GM18907 (cell line): ENCODE results near the gene FNIP2.
"Not testable (repeated sequence)": the region's sequence is repeated elsewhere in the genome, so short reads cannot be mapped to it uniquely, and the experiment has no call there.

Experiments used
- ATAC-seq: cut with Tn5 transposase; IDR thresholded peaks from one replicate; pipeline ENCODE4 v1.9.1; 2021; ENCODE audit warnings: mild to moderate bottlenecking, moderate library complexity; ENCODE audit not compliant: unreplicated experiment

FNIP2 gene

DNA sequence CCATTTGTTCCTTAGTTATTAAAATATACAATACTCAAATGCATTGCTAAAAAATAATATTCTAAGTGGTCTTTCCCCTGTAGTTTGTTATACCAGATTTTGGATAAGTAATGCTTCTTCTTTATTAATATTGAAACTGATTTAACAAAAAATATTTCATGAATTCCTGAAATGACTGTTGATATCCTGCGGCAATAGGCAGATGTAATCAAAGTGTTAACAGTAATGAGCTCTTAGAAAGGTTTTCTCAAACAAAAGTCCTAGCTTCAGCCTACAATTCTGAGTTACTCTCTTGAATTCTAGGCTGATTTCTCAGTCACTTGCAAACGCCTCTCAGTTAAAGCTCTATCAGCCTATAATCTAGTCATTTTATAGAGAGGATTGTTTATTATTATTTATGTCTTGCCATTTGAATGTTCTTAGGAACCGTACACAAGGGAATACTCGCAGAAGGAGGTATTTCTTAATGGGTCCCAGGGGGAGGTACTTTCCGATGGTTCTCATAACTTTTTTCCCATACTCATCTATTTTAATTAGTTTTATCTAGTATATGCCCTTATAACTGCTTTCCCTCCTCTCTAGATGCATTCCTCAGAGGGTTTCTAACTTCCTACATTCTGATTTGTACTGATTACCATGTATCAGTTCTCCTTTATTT lies 96.8 kb downstream of the FNIP2 start:
- ATAC-seq: no peak

GRCh38 chr4:158869001-158869400 lies 100.2 kb downstream of the FNIP2 start:
- no peak for ATAC-seq

DNA sequence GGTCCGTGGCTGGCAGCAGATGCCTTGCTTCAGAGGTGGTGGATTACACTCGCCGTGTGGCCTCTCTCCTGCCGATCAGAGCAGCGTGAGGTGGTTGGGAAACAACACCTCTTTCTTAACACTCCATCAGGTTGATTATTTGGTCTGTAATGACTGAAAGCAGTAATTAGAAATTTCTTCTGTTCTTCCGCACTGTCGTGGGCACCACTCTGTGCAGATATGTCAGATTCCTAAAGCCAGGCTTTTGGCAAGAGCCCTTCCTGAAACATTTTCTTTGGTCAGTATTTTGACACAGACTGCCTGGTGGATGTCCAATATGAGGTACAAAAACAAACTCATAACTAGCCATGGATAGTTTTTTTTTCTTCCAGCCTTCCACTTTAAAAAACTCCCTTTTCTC lies 100.9 kb downstream of the FNIP2 start:
- no peak for ATAC-seq

- ATAC-seq: no peak
Measured at GRCh38 chr4:158870282-158870625, 101.4 kb downstream of the FNIP2 start.

DNA sequence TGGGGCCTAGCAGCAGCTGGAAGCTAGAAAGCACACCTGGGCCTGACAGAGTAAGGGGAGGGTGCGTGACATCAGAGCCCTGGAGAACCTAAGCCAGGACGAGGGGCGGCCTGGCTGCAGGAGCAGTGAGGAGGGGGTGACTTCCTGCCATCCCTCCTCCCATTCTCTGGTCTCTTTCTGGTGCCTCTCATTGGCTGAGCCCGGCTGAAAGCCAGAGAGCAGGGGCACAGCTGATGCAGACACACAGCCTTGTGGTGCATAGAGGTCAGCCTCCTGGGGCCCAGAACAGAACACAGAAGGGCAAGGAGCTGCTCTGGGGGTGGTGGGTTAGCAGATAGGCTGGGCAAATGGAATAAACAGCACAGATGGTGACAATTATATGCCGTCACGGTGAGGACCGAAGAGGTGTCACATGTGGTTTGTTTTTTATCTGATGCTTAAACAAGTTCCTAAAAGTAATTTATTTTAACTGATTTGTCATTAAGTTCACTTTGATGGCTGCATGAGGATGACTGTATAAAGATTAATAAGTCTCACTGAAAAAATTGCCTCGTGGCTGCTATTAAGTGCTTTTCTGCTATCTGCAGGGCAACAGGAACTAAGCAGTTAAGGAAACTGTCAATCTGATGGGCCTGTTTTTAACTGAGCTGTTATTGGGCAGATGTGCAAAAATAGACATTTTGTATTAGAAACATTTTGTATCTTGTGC lies 102.0 kb downstream of the FNIP2 start:
- no peak for ATAC-seq

DNA sequence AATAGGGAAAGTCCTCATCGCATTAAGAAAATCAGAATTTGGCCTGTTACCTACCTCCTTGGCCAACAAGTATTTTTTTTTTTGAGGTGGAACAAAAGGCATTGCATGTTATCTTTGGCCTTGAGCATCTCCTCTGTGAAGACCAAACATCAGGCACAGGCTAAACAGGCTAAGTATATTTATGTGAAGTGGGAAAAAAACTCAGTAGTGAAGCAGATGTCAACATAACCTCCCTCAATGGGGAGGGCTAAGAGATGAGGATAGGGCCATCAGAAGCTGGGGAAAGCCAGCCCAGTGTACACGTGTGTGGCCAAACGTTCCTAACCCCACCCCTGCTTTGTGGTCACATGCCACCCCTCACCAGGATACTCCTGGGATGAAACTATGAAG lies 102.5 kb downstream of the FNIP2 start:
- no peak for ATAC-seq

- no peak for ATAC-seq
Measured at GRCh38 chr4:158873795-158874401, 105.1 kb downstream of the FNIP2 start.

- no peak for ATAC-seq
Measured at GRCh38 chr4:158875026-158875425, 106.2 kb downstream of the FNIP2 start.

GRCh38 chr4:158875455-158875854 lies 106.6 kb downstream of the FNIP2 start:
- ATAC-seq: no peak

GRCh38 chr4:158877069-158877468 lies 108.2 kb downstream of the FNIP2 start:
- ATAC-seq: no peak

GRCh38 chr4:158882142-158882541 lies 113.3 kb downstream of the FNIP2 start:
- not testable (repeated sequence) for ATAC-seq

DNA sequence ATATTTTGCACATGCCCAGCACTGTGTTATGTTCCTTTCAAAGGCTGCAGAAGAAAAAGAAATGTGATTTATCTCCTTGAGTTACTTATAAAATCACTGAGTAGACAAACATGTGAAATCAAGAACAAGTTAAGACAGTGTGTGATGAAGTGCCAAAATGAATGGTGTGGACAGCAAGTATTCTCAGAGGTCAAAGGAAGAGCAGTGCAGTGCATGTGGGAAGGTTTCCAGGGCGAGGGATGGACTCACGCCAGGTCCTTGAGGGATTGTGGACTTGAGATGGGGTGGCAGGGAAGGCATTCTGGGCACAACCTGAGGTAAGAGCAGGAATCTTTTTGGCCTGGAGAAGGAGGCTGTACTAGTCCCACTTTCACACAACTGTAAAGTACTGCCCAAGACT lies 115.5 kb downstream of the FNIP2 start:
- ATAC-seq: no peak

DNA sequence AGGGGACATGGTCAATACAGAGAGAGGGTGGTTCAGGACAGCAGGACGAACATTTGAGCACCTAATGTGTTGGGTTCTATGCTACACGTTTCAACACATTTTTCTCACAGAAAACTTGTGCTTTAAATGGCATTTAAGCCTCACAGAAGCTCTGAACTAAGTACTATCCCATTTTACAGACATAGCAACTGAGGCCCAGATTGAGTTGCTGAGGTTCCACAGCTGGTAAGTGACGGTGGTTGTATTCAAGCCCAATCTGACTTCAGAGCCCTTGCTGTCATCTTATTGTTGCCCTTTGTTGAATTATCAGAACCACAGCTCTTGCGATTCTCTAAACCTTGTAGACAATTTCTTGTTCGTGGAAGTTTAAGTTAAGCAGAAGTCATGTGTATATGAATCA lies 116.7 kb downstream of the FNIP2 start:
- ATAC-seq: no peak

GRCh38 chr4:158890294-158890693 lies 121.5 kb downstream of the FNIP2 start:
- no peak for ATAC-seq

- ATAC-seq: no peak
Measured at GRCh38 chr4:158891256-158891655, 122.4 kb downstream of the FNIP2 start.

- ATAC-seq: no peak
Measured at GRCh38 chr4:158894826-158895225, 126.0 kb downstream of the FNIP2 start.

DNA sequence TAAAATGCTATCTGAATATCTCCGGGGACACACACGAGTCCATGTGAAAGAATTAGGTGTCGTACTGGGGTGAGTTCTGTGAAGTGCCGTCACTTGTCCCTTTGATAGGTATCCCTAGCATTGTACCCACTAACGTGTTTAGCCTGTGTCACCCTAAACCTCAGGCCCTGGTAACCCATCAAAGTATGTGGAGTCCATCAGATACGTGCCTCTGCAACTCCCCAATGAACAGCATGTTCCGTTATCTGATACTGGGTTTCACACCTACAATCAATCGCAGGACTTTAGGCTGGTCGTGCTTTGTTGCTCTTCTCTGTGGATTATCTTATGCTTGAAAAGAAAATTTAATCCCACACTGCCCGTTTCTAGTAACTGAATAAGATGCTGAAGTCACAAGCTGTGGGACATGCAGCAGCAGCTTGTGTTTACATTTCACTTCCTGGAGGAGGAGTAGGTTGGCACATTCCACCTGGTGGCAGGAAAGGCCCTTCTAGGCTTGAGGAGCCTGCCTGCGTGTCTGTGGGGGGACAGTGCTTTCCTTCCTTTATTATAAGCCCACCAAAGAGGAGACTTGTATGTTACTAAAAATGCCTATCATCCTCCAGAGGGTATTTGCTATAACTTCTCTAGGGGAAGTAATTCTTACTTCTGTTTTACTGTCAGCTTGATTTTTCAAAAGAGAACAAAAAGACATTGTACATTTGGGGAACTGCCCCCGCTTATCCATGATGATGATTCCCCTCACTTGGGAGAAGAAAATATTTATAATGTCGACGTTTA lies 127.2 kb downstream of the FNIP2 start:
- ATAC-seq: no peak

- ATAC-seq: not testable (repeated sequence)
Measured at GRCh38 chr4:158896577-158897238, 127.9 kb downstream of the FNIP2 start.

GRCh38 chr4:158900408-158900807 lies 131.6 kb downstream of the FNIP2 start:
- not testable (repeated sequence) for ATAC-seq

DNA sequence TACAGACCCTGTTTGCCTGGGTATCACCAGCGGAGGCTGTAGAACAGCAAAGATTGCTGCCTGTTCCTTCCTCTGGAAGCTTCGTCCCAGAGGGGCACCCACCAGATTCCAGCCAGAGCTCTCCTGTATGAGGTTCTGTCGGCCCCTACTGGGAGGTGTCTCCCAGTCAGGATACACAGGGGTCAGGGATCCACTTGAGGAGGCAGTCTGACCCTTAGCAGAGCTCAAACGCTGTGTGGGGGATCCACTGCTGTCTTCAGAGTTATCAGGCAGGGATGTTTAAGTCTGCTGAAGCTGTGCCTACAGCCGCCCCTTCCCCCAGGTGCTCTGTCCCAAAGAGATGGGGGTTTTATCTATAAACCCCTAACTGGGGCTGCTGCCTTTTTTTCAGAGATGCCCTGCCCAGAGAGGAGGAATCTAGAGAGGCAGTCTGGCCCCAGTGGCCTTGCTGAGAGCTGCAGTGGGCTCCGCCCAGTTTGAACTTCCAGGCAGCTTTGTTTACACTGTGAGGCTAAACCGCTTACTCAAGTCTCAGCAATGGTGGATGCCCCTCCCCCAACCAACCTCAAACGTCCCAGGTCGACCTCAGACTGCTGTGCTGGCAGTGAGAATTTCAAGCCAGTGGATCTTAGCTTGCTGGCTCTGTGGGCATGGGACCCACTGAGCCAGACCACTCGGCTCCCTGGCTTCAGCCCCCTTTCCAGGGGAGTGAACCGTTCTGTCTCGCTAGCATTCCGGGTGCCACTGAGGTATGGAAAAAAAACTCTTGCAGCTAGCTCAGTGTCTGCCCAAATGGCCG lies 133.7 kb downstream of the FNIP2 start:
- ATAC-seq: not testable (repeated sequence)
